Colon (tissue), 2 donors: ENCODE measurements around the gene HOOK2.
"Not testable (repeated sequence)": the region's sequence is repeated elsewhere in the genome, so short reads cannot be mapped to it uniquely, and the experiment has no call there.

ENCODE experiments used
- FAIRE-seq: peaks from 2 replicates; lab custom pipeline; 2012; peaks lifted over from hg19 to GRCh38; lab: Jason Lieb, UNC
- donor health status: control.
- donor health status: control.

HOOK2 gene

GRCh38 chr19:12774588-12775555 lies at the start of gene HOOK2:
TSS of gene HOOK2 (minus strand) at chr19:12775552. CDS start at chr19:12775449, 103 bp downstream.
- FAIRE-seq: no peak

GRCh38 chr19:12821761-12822160 lies 46.4 kb upstream of the HOOK2 start:
- FAIRE-seq: no peak

GRCh38 chr19:12817810-12818209 lies 42.5 kb upstream of the HOOK2 start:
- not testable (repeated sequence) for FAIRE-seq

GRCh38 chr19:12817188-12817587 lies 41.8 kb upstream of the HOOK2 start:
- FAIRE-seq: not testable (repeated sequence)

- FAIRE-seq: no peak
Measured at GRCh38 chr19:12815088-12815487, 39.7 kb upstream of the HOOK2 start.

- FAIRE-seq: no peak
Measured at GRCh38 chr19:12806242-12807081, 31.1 kb upstream of the HOOK2 start, which contains the start of gene RNASEH2A. TSS of gene RNASEH2A (plus strand) at chr19:12806584. CDS start at chr19:12806674, 90 bp downstream.

GRCh38 chr19:12804051-12804450 lies 28.7 kb upstream of the HOOK2 start:
- FAIRE-seq: no peak

- no peak for FAIRE-seq
Measured at GRCh38 chr19:12802267-12803106, 27.1 kb upstream of the HOOK2 start.

GRCh38 chr19:12801466-12802266 lies 26.3 kb upstream of the HOOK2 start, which contains the start of the genes PRDX2 and THSD8:
TSS of gene PRDX2 (minus strand) at chr19:12801800. CDS start at chr19:12801261, 539 bp downstream.
TSS of gene THSD8 (plus strand) at chr19:12802069. CDS start at chr19:12802072, 3 bp downstream.
- FAIRE-seq: no peak

GRCh38 chr19:12800923-12801465 lies 25.6 kb upstream of the HOOK2 start:
- no peak for FAIRE-seq

GRCh38 chr19:12800466-12800770 lies 25.1 kb upstream of the HOOK2 start:
- FAIRE-seq: no peak

- FAIRE-seq: no peak
Measured at GRCh38 chr19:12799742-12800465, 24.6 kb upstream of the HOOK2 start.

- not testable (repeated sequence) for FAIRE-seq
Measured at GRCh38 chr19:12797607-12798006, 22.3 kb upstream of the HOOK2 start.

- no peak for FAIRE-seq
Measured at GRCh38 chr19:12797141-12797587, 21.8 kb upstream of the HOOK2 start.

- FAIRE-seq: no peak
Measured at GRCh38 chr19:12796146-12797071, 21.1 kb upstream of the HOOK2 start.

GRCh38 chr19:12794971-12795381 lies 19.6 kb upstream of the HOOK2 start:
- FAIRE-seq: no peak

- FAIRE-seq: no peak
Measured at GRCh38 chr19:12794196-12794941, 19.0 kb upstream of the HOOK2 start.
